GM20000 (cell line): ENCODE results near the gene SPINT1.

Experiments
- DNase-seq: peaks from one replicate; pipeline ENCODE4 v3.0.0; 2012; ENCODE audit warnings: low spot score
- CTCF ChIP-seq: IDR thresholded peaks from 2 replicates; pipeline ENCODE4 v1.5.1; 2012; ENCODE audit warnings: mild to moderate bottlenecking, control low read depth; ENCODE audit errors: extremely low read depth, missing control alignments

Gene SPINT1

GRCh38 chr15:40906091-40906990 is 62.5 kb downstream of the SPINT1 start:
- DNase-seq, result peak; percentile 86
- peak; percentile 56 for TF ChIP-seq CTCF

GRCh38 chr15:40906991-40907802 is 63.3 kb downstream of the SPINT1 start:
- DNase-seq, result no peak
- no peak for TF ChIP-seq CTCF
